Left ventricle myocardium inferior (tissue), 1 donor: Measurements from ENCODE around the gene IL17REL. TPM values are rescaled to one million over a fixed set of nuclear protein-coding genes. Genes with fewer than 3 reads are reported as not detected.

Source experiments
- DNase-seq: peaks from one replicate; pipeline ENCODE4 v3.0.0-alpha.2; 2020
- H3K27ac ChIP-seq: fragments of 200-600 bp; replicated peaks from 2 replicates; pipeline ENCODE4 v1.8.0; 2021
- H3K27me3 ChIP-seq: fragments of 200-600 bp; 2 replicates; pipeline ENCODE4 v1.8.0; 2021; ENCODE audit warnings: low read depth
- H3K36me3 ChIP-seq: fragments of 200-600 bp; 2 replicates; pipeline ENCODE4 v1.8.0; 2021
- H3K4me1 ChIP-seq: fragments of 200-600 bp; 2 replicates; pipeline ENCODE4 v1.8.0; 2021
- H3K4me3 ChIP-seq: fragments of 200-600 bp; 2 replicates; pipeline ENCODE4 v1.8.0; 2021; ENCODE audit warnings: mild to moderate bottlenecking, moderate library complexity
- H3K9me3 ChIP-seq: fragments of 200-600 bp; replicated peaks from 2 replicates; pipeline ENCODE4 v1.8.0; 2021
- CTCF ChIP-seq: fragments of 200-600 bp; IDR thresholded peaks from 2 replicates; pipeline ENCODE4 v1.8.0; 2021; ENCODE audit warnings: antibody characterized with exemption, mild to moderate bottlenecking, borderline replicate concordance
- intact Hi-C: fragments of 100-400 bp; cut with micrococcal nuclease; formaldehyde crosslinking; loops from one replicate; pipeline ENCODE4 v1.11.0; 2022
- total RNA-seq: library from RNA; stranded (reverse); fragmentation: NEBNext Ultra II Directional; extraction: Animal tissue kit (Norgen Biotek cat#: 25700); gene quantifications from one replicate; pipeline ENCODE4 v1.2.1, GENCODE V29; 2021
- donor health status: DM: no; HTN: yes; CAD: no; lungs with severe emphysema.

Gene IL17REL
- total RNA-seq, 1 donor from 2014 or later = not detected

DNA sequence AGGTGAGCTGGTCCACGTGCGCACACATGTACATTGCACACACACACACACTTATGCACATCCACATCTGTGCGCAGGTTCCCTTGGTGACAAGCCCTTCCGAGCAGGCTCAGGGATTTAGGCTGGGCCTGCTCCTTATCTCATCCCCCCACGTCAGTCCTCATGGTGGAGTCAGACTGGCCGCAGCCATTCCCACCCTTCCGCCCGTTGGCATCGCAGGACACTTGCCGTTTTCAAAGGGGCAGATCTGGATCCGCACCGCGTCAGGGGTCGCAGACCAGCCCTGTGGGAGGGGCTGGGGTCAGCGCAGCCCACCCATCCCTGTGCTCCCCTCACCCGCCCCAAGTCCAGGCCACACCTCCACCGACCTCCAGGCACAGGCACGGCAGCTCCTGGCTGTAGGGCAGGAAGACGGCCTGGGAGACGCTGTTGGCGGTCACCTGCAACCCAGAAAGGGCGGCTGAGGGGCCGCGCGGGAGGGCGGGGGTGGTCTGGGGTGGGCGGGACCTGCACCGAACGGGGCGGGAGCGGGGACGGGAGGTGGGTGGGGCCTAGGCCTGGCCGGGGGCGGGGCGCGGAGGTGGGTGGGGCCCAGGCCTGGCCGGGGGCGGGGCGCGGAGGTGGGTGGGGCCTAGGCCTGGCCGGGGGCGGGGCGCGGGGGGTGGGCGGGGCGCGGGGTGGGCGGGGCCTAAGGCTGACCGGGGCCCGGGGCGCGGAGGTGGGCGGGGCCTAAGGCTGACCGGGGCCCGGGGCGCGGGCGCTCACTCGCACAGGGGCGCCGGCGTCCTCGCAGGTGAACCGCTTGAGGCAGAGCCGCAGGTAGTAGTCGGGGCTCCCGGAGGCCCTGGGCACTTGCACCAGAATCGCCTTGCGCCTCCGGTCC is 13.3 kb downstream of the IL17REL start:
- intact Hi-C loops = loop anchor here (10.0 kb wide), 1 partner anchor 75 kb away; no protein-coding TSS in a partner anchor
- no peak overlapping the region for H3K27ac ChIP-seq
- no peaks in the 10 kb centered on the region for H3K36me3 ChIP-seq
- TF ChIP-seq CTCF = no peak
- H3K27me3 ChIP-seq = peaks cover 42% of the 10 kb centered on the region
- H3K4me1 ChIP-seq = peaks cover 4% of the 10 kb centered on the region
- H3K9me3 ChIP-seq = no peaks in the 10 kb centered on the region
- peak overlapping the region; percentile 52 for H3K4me3 ChIP-seq
- DNase-seq = no peak

- TF ChIP-seq CTCF = no peak
- Histone ChIP-seq H3K27me3 (peaks cover 36% of the 10 kb centered on the region), H3K9me3 (no peaks in the 10 kb centered on the region), H3K27ac (no peak overlapping the region), H3K36me3 (no peaks in the 10 kb centered on the region), H3K4me3 (no peak overlapping the region), H3K4me1 (peaks cover 4% of the 10 kb centered on the region)
- no peak for DNase-seq
- intact Hi-C loops = loop anchor here (10.0 kb wide), 1 partner anchor 74 kb away; no protein-coding TSS in a partner anchor
These were observed 13.9 kb downstream of the IL17REL start for GRCh38 chr22:49998718-49999062.

DNA sequence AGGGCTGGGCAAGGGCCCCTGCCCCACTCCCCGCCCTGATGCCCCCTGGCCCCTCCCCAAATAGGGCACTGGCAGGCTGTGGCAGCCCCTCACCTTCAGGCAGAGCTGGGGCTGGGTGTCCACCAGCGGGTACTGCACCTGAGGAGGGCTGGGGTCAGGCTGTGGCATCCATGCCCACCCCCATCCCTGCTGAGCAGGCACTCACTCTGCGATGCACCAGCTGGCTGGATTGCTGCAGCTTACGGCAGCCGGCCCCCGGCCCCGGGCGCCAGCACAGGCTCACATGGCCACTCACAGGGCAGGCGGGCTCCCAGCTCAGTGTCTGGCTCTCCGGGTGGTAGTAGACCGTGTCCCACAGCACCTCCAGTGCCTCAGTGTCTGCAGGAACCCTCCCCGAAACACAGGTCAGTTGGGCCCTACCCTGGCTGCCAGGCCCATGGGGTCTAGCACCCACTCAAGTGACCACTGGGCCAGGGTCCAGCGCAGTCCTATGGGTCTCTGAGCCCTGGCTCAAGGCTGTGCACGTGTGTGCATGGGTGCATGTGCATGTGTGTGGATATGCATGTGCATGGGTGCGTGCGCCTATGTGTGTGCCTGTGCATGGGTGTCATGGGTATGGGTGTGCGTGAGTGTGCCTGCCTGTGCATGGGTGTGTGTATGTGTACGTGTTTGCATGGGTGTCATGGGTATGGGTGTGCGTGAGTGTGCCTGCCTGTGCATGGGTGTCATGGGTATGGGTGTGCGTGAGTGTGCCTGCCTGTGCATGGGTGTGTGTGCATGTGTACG is 14.4 kb downstream of the IL17REL start:
- TF ChIP-seq CTCF = no peak
- intact Hi-C loops = loop anchor here (10.0 kb wide), 1 partner anchor 73 kb away; no protein-coding TSS in a partner anchor
- Histone ChIP-seq H3K4me3 (no peak overlapping the region), H3K4me1 (peaks cover 9% of the 10 kb centered on the region), H3K36me3 (no peaks in the 10 kb centered on the region), H3K27ac (no peak overlapping the region), H3K9me3 (no peaks in the 10 kb centered on the region), H3K27me3 (peaks cover 31% of the 10 kb centered on the region)
- DNase-seq = no peak

DNA sequence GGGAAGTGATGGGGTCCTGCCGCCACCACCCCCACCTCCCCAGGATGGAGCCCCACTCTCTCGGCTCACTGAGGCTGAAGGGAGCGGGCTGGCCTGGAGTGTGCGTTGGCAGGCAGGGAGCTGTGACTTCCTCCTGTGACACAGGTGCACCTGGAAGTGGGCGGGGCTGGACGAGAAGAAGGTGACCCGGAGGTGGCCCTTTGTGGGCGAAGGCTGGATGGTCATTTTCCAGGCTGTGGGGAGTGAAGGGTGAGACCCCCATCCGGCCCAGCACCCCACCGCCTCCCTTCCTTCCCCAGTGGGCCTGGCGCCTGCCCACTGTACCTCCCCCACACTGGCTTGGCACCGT is 15.3 kb downstream of the IL17REL start:
- no peak for TF ChIP-seq CTCF
- intact Hi-C loops = loop anchor here (10.0 kb wide), 1 partner anchor 72 kb away; no protein-coding TSS in a partner anchor
- no peak overlapping the region for H3K27ac ChIP-seq
- DNase-seq = no peak
- no peaks in the 10 kb centered on the region for H3K36me3 ChIP-seq
- H3K4me1 ChIP-seq = peaks cover 11% of the 10 kb centered on the region
- H3K9me3 ChIP-seq = peaks cover 3% of the 10 kb centered on the region
- no peak overlapping the region for H3K4me3 ChIP-seq
- peaks cover 25% of the 10 kb centered on the region for H3K27me3 ChIP-seq

- H3K4me1 ChIP-seq = peaks cover 11% of the 10 kb centered on the region
- no peaks in the 10 kb centered on the region for H3K36me3 ChIP-seq
- no peak overlapping the region for H3K27ac ChIP-seq
- no peak for TF ChIP-seq CTCF
- H3K4me3 ChIP-seq = no peak overlapping the region
- no peak for DNase-seq
- H3K27me3 ChIP-seq = peaks cover 25% of the 10 kb centered on the region
- intact Hi-C loops = loop anchor here (10.0 kb wide), 1 partner anchor 72 kb away; no protein-coding TSS in a partner anchor
- peaks cover 8% of the 10 kb centered on the region for H3K9me3 ChIP-seq
These were observed 15.9 kb downstream of the IL17REL start for GRCh38 chr22:49996518-49997250.
